ENCODE measurements around the gene MAP2. TPM values are rescaled to one million over a fixed set of nuclear protein-coding genes. Genes with fewer than 3 reads are reported as not detected.

The MAP2 gene
- total and polyA plus RNA-seq, 2 experiments from 2014 or later = 2.9 to 4.4 TPM

- Histone ChIP-seq H3K4me1 (ENCODE audit: insufficient read depth) (no peaks in the 10 kb centered on the region), H3K27me3 (ENCODE audit: insufficient read depth) (no peaks in the 10 kb centered on the region), H2AFZ (no peak overlapping the region), H3F3A (replicated peaks; ENCODE audit: low read depth) (no peaks in the 10 kb centered on the region), H4K20me1 (replicated peaks; ENCODE audit: insufficient read depth) (no peaks in the 10 kb centered on the region; the same call in 1 of the 2 replicates), H3K27ac (ENCODE audit: low read depth) (no peak overlapping the region), H3K36me3 (ENCODE audit: insufficient read depth) (no peaks in the 10 kb centered on the region), H3K4me3 (no peak overlapping the region), H3K9me2 (ENCODE audit: insufficient read depth) (no peaks in the 10 kb centered on the region), H3K4me2 (no peak overlapping the region), H3K79me2 (replicated peaks; ENCODE audit: insufficient read depth) (no peaks in the 10 kb centered on the region)
- Mint-ChIP-seq H3K27me3 (ENCODE audit: insufficient read depth, low read depth, poor library complexity) (no peaks in the 10 kb centered on the region), H3K4me3 (no peak overlapping the region), H3K36me3 (ENCODE audit: low read depth) (no peaks in the 10 kb centered on the region), H3K9me3 (0 out of 3 replicates have a peak, but pooled peaks cover under 1% of the 10 kb centered on the region), H3K4me1 (peaks cover 5% of the 10 kb centered on the region; the same call in 2 of the 3 replicates), H3K27ac (no peak overlapping the region)
- DNase-seq (ENCODE audit: low spot score) = no peak
- ATAC-seq = no peak
- TF ChIP-seq ZNF331 (CRISPR knock-in tag; IDR thresholded peaks at IDR 0.05; ENCODE audit: low read depth) (no peak), ZNF462 (CRISPR knock-in tag; IDR thresholded peaks at IDR 0.05) (no peak)
Observed at GRCh38 chr2:209547726-209548125, 123.9 kb downstream of the MAP2 start.

- H3K4me1 Mint-ChIP-seq = peaks cover 5% of the 10 kb centered on the region; the same call in 2 of the 3 replicates
- H3K27me3 Mint-ChIP-seq (ENCODE audit: insufficient read depth, low read depth, poor library complexity) = no peaks in the 10 kb centered on the region
- no peaks in the 10 kb centered on the region for H3K36me3 ChIP-seq (ENCODE audit: insufficient read depth)
- H3K27ac ChIP-seq (ENCODE audit: low read depth) = no peak overlapping the region
- no peaks in the 10 kb centered on the region; the same call in 1 of the 2 replicates for H4K20me1 ChIP-seq (replicated peaks; ENCODE audit: insufficient read depth)
- no peak overlapping the region for H3K4me3 Mint-ChIP-seq
- no peak overlapping the region for H3K4me2 ChIP-seq
- TF ChIP-seq ZNF462 (CRISPR knock-in tag; IDR thresholded peaks at IDR 0.05) = no peak
- TF ChIP-seq ZNF331 (CRISPR knock-in tag; IDR thresholded peaks at IDR 0.05; ENCODE audit: low read depth) = no peak
- no peaks in the 10 kb centered on the region for H3K79me2 ChIP-seq (replicated peaks; ENCODE audit: insufficient read depth)
- H3K9me3 Mint-ChIP-seq = no peaks in the 10 kb centered on the region
- H3K9me2 ChIP-seq (ENCODE audit: insufficient read depth) = no peaks in the 10 kb centered on the region
- no peaks in the 10 kb centered on the region for H3F3A ChIP-seq (replicated peaks; ENCODE audit: low read depth)
- no peak overlapping the region for H2AFZ ChIP-seq
- H3K36me3 Mint-ChIP-seq (ENCODE audit: low read depth) = no peaks in the 10 kb centered on the region
- no peak for ATAC-seq
- no peaks in the 10 kb centered on the region for H3K27me3 ChIP-seq (ENCODE audit: insufficient read depth)
- DNase-seq (ENCODE audit: low spot score) = no peak
- H3K4me1 ChIP-seq (ENCODE audit: insufficient read depth) = no peaks in the 10 kb centered on the region
- H3K27ac Mint-ChIP-seq = no peak overlapping the region
- H3K4me3 ChIP-seq = no peak overlapping the region
Observed at GRCh38 chr2:209549589-209549988, 125.7 kb downstream of the MAP2 start.

All from GM23338 (cell line).